A549 (cell line): Measurements from ENCODE around the gene KCTD11. TPM values are rescaled to one million over a fixed set of nuclear protein-coding genes. Genes with fewer than 3 reads are reported as not detected.
"Not testable (repeated sequence)": the region's sequence is repeated elsewhere in the genome, so short reads cannot be mapped to it uniquely, and the experiment has no call there.

ENCODE experiments used
- ATAC-seq, 2 experiments: fragments of 200-7000 bp in 1 of 2; fragments of >200 bp in 1 of 2; cut with Nextera tagmentation in 1 of 2; cut with Tn5 transposase in 1 of 2; 3 replicates each; pipeline versions ENCODE4 v1.8.0 to v1.9.1; 2018 to 2020; ENCODE audit warnings: mild to moderate bottlenecking in 1 of 2, moderate library complexity in 1 of 2
- CTCF ChIA-PET: fragments of 300-600 bp; sonication (Branson Sonifier 250); formaldehyde crosslinking; extraction: SDS; loops from one replicate; lab custom pipeline; 2021; ENCODE audit warnings: antibody characterized with exemption, inconsistent platforms; lab: Yijun Ruan, JAX
- POLR2A ChIA-PET: fragments of 350-600 bp; formaldehyde crosslinking; extraction: SDS; loops from one replicate; lab custom pipeline; 2021; ENCODE audit warnings: antibody characterized with exemption, inconsistent platforms; lab: Yijun Ruan, JAX
- DNase-seq, 2 experiments: peaks; one replicate each; pipeline versions ENCODE4 v3.0.0 to v3.0.0-alpha.2; 2011 to 2016; ENCODE audit warnings: low read depth in 1 of 2, low spot score in 1 of 2
- FAIRE-seq: peaks from 2 replicates; lab custom pipeline; 2011; peaks lifted over from hg19 to GRCh38; lab: Jason Lieb, UNC
- H3K27ac ChIP-seq, 2 experiments: fragments of >200 bp; sonication (Bioruptor Twin); formaldehyde crosslinking; 3 replicates each; pipeline ENCODE4 v1.5.1; 2016 to 2017
- H3K4me1 ChIP-seq: fragments of >200 bp; sonication (Bioruptor Twin); formaldehyde crosslinking; 3 replicates; pipeline ENCODE4 v1.6.1; 2016
- H3K4me2 ChIP-seq: fragments of >200 bp; sonication (Bioruptor Twin); formaldehyde crosslinking; 3 replicates; pipeline ENCODE4 v1.6.1; 2016
- H3K4me3 ChIP-seq: fragments of >200 bp; sonication (Bioruptor Twin); formaldehyde crosslinking; 3 replicates; pipeline ENCODE4 v1.5.1; 2016
- H3K9me3 ChIP-seq: fragments of >200 bp; sonication (Bioruptor Twin); formaldehyde crosslinking; 3 replicates; pipeline ENCODE4 v1.6.1; 2016
- ATOH8 ChIP-seq: fragments of 250-450 bp; sonication (Bioruptor Pico); IDR thresholded peaks from 2 replicates; pipeline ENCODE4 v1.5.0; 2020; ENCODE audit warnings: low read depth, mild to moderate bottlenecking, moderate library complexity
- BCL3 ChIP-seq: fragments of >200 bp; sonication (Bioruptor Twin); formaldehyde crosslinking; IDR thresholded peaks from 3 replicates; pipeline ENCODE4 v1.6.1; 2016
- CEBPB ChIP-seq, 2 experiments: fragments of >200 bp in 1 of 2; sonication (Bioruptor Twin) in 1 of 2; formaldehyde crosslinking in 1 of 2; IDR thresholded peaks; 2 replicates each; pipeline ENCODE4 v1.6.1; 2012 to 2016
- E2F6 ChIP-seq: IDR thresholded peaks from 2 replicates; pipeline ENCODE4 v1.6.1; 2012; ENCODE audit warnings: low read depth, borderline replicate concordance
- ELK1 ChIP-seq: fragments of 150-350 bp; IDR thresholded peaks from 2 replicates; pipeline ENCODE4 v1.6.1; 2014; ENCODE audit warnings: low read depth, mild to moderate bottlenecking, low read length
- ESRRA ChIP-seq: fragments of 150-350 bp; IDR thresholded peaks from 2 replicates; pipeline ENCODE4 v1.6.1; 2014; ENCODE audit warnings: mild to moderate bottlenecking, low read length, borderline replicate concordance
- HEYL ChIP-seq: fragments of 250-450 bp; sonication (Bioruptor Pico); IDR thresholded peaks from 2 replicates; pipeline ENCODE4 v1.8.0; 2021; ENCODE audit warnings: mild to moderate bottlenecking, moderate library complexity
- HOXA7 ChIP-seq: fragments of 250-450 bp; sonication (Bioruptor Pico); IDR thresholded peaks from 2 replicates; pipeline ENCODE4 v1.5.0; 2020; ENCODE audit warnings: mild to moderate bottlenecking, moderate library complexity
- HOXB5 ChIP-seq: fragments of 250-450 bp; sonication (Bioruptor Pico); IDR thresholded peaks from 2 replicates; pipeline ENCODE4 v1.5.0; 2020; ENCODE audit warnings: mild to moderate bottlenecking, moderate library complexity
- NFE2L2 ChIP-seq: fragments of 150-350 bp; conservative IDR thresholded peaks from 2 replicates; pipeline ENCODE4 v1.6.1; 2014; ENCODE audit warnings: low read length
- PBX3 ChIP-seq: IDR thresholded peaks from 2 replicates; pipeline ENCODE4 v1.6.1; 2012
- POLR2A ChIP-seq: IDR thresholded peaks from 2 replicates; pipeline ENCODE4 v1.6.1; 2012; ENCODE audit warnings: mild to moderate bottlenecking, low read length
- RAD21 ChIP-seq, 2 experiments: fragments of >200 bp in 1 of 2; sonication (Bioruptor Twin) in 1 of 2; formaldehyde crosslinking in 1 of 2; IDR thresholded peaks in 1 of 2; conservative IDR thresholded peaks in 1 of 2; 2 replicates in 1 of 2; 3 replicates in 1 of 2; pipeline ENCODE4 v1.6.1; 2012 to 2018; ENCODE audit warnings: inconsistent platforms in 1 of 2
- RARB ChIP-seq: fragments of 250-450 bp; sonication (Bioruptor Pico); IDR thresholded peaks from 2 replicates; pipeline ENCODE4 v1.8.0; 2021; ENCODE audit warnings: mild to moderate bottlenecking, moderate library complexity
- USF2 ChIP-seq: fragments of 450-650 bp; IDR thresholded peaks from 2 replicates; pipeline ENCODE4 v1.6.1; 2014; ENCODE audit warnings: antibody characterized with exemption
- ZFP36 ChIP-seq: fragments of 450-650 bp; IDR thresholded peaks from 2 replicates; pipeline ENCODE4 v1.6.1; 2014; ENCODE audit warnings: borderline replicate concordance; ENCODE audit not compliant: partially characterized antibody
- ZNF302 ChIP-seq: fragments of 250-450 bp; sonication (Bioruptor Pico); IDR thresholded peaks from 2 replicates; pipeline ENCODE4 v1.9.0; 2021; ENCODE audit warnings: inconsistent platforms, mild to moderate bottlenecking, moderate library complexity
- ZSCAN20 ChIP-seq: fragments of 250-450 bp; sonication (Bioruptor Pico); IDR thresholded peaks from 2 replicates; pipeline ENCODE4 v1.8.0; 2022; ENCODE audit warnings: mild to moderate bottlenecking, moderate library complexity
- WGBS: methylation state at CpG from one replicate; pipeline ENCODE4 v1.1.6; 2017; ENCODE audit errors: missing lambda C conversion rate; 5-methylcytosine and 5-hydroxymethylcytosine counted together
- polyA plus RNA-seq, 4 experiments: library from polyadenylated mRNA; depleted of rRNA in 3 of 4; stranded (reverse); fragments of >200 nt; fragmentation: RNase III in 1 of 4; extraction: RNeasy Plus Mini Kit Qiagen cat#74134 plus additional on column Dnase treatment in 1 of 4; gene quantifications; 2 replicates in 3 of 4; 3 replicates in 1 of 4; pipeline ENCODE4 v1.2.3, GENCODE V29; 2011 to 2017

Gene KCTD11
- polyA plus RNA-seq, 2 of the 4 experiments (the other 2 are of a cell fraction): 6.1 to 10.3 TPM

- CTCF ChIA-PET: interaction anchor here (0.9 to 12.6 kb wide), 2 partner anchors 12 to 180 kb away, joined by 3 to 154 read pairs; partner anchors contain the start of genes KCTD11 and TMEM95
- Histone ChIP-seq H3K9me3 (no peaks in the 10 kb centered on the region), H3K4me3 (no peak overlapping the region), H3K27ac (no peak overlapping the region), H3K4me1 (peaks cover 7% of the 10 kb centered on the region; the same call in 2 of the 3 replicates), H3K4me2 (no peak overlapping the region)
- POLR2A ChIA-PET: no interaction called here
- WGBS: 81% methylated on average over 8 of the region's 8 CpGs
- TF ChIP-seq NFE2L2 (no peak), CEBPB (IDR thresholded peaks at IDR 0.05) (no peak)
- DNase-seq (no peak), ATAC-seq (no peak), FAIRE-seq (no peak)
Measured at GRCh38 chr17:7367083-7367482, 15.1 kb downstream of the KCTD11 start.

- H3K4me3 ChIP-seq: no peak overlapping the region
- H3K27ac ChIP-seq: no peak overlapping the region
- WGBS: 77% methylated on average over 13 of the region's 13 CpGs
- H3K9me3 ChIP-seq: no peaks in the 10 kb centered on the region
- ChIA-PET CTCF (interaction anchor here (0.6 to 12.6 kb wide), 7 partner anchors 9 to 192 kb away, joined by 3 to 154 read pairs (median 7); partner anchors contain the start of genes KCTD11 and TMEM95), POLR2A (no interaction called here)
- ATAC-seq (no peak), DNase-seq (no peak), FAIRE-seq (no peak)
- peaks cover 5% of the 10 kb centered on the region; the same call in 2 of the 3 replicates for H3K4me1 ChIP-seq
- TF ChIP-seq PBX3 (no peak), ATOH8 (CRISPR knock-in tag) (no peak), RAD21 (conservative IDR thresholded peaks at IDR 0.05 in 1 of 2, IDR thresholded peaks at IDR 0.05 in 1 of 2) (no peak), ESRRA (no peak), ZFP36 (no peak), HEYL (no peak), RARB (CRISPR knock-in tag) (no peak), E2F6 (no peak), HOXB5 (CRISPR knock-in tag) (no peak), HOXA7 (CRISPR knock-in tag) (no peak), ZNF302 (CRISPR knock-in tag) (no peak), ZSCAN20 (no peak), BCL3 (no peak), POLR2A (no peak), ELK1 (no peak), USF2 (no peak)
- H3K4me2 ChIP-seq: no peak overlapping the region
Measured at GRCh38 chr17:7367918-7368598, 16.1 kb downstream of the KCTD11 start.

GRCh38 chr17:7368599-7368994 is 16.6 kb downstream of the KCTD11 start:
- H3K4me3 ChIP-seq, H3K4me1 ChIP-seq, H3K27ac ChIP-seq, POLR2A ChIA-PET, H3K9me3 ChIP-seq, DNase-seq, H3K4me2 ChIP-seq, ATAC-seq, FAIRE-seq: not testable (repeated sequence)
- 72% methylated on average over 5 of the region's 5 CpGs for WGBS
- CTCF ChIA-PET: interaction anchor here (0.6 to 12.6 kb wide), 6 partner anchors 9 to 192 kb away, joined by 3 to 154 read pairs (median 8); partner anchors contain the start of genes KCTD11 and TMEM95
